ENCODE data around the gene LMX1A.

The LMX1A gene

DNA sequence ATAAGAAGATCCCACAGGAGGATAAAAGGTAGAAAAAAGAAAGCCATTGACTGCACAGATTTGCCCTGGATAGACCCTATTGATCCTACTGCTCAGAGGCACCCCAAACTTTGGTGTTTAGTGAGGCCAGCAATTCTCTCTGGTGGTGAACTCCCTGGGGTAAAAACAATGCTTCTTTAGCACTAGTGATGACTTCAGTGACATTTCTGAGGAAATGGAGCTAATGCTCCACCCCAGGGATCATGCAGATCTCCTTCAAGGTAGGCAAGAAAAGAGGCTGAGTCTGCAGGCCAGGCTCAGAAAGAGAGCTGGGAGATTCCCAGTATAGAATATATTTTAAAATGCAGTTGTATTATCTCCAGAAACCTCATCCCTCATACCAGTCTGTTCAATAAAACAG, 140.3 kb downstream of the LMX1A start:
- no peak for DNase-seq

DNA sequence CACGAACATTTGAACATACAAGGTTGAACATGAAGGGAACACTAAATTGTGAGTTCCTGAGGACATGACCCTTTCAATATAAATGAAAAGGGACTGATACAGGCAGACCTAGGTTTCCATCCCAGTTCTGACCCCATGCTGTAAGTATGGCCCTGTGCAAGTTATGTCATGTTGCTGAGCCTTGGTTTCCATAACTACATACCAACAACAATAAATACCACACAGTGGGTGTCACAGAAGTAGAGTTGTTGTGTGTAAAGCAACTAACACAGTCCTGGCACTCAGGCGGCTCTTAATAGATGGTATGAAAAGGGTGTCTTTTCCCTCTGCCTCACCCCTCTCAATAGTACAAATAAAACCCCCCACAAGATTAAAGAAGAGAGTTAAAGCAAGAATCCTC, 140.8 kb downstream of the LMX1A start:
- DNase-seq, result no peak

DNA sequence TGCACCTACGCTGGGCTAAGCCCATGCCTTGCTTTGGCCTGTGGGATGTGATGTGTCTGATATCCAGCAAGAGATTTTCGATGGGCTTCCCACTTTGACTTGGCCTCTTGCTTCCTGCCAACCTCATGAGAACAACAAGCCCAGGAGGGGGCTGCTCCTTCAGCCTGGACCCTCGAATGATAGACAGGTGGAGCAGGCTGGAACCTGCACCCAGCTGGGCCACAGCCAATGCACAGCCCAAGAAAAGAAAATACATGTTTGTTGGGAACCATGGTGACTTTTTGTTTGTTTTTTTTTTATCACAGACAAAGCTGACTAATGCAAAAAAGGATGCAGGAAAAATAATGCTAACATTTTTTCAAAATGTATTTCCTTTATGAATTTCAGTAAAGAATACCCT, 144.3 kb downstream of the LMX1A start:
- no peak for DNase-seq

DNA sequence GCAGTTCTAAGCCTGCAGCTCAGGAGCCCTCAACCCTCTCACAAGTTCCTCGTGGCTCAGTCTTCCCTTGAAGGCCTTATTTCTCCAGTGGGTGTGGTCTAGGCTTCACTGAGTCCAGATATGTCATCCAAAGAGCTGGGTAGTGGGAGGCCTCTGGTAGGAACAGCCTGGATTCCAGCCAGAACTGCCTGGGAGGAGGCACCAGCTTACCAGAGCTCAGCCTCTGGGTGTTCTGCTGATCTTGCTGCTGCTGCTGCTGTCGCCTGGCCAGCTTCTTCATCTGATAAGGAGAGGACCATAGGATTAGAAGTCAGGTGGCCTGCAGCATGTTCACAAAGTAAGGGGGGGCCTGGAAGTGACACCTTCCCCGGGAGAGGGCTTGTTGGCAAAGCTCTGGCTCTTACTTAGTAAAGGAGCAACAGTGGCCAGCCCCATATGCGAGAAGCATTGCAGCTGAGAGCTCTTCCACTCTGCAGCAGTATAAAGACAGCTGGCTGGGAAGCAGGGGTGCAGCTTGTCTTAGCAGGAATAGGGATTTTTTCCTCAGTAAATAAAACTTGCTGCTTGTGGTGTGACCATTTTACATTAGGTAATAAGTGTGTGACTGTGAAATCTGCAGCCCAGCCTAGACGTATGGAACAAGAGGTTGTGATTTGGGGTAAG, 148.5 kb downstream of the LMX1A start:
- no peak for DNase-seq

DNA sequence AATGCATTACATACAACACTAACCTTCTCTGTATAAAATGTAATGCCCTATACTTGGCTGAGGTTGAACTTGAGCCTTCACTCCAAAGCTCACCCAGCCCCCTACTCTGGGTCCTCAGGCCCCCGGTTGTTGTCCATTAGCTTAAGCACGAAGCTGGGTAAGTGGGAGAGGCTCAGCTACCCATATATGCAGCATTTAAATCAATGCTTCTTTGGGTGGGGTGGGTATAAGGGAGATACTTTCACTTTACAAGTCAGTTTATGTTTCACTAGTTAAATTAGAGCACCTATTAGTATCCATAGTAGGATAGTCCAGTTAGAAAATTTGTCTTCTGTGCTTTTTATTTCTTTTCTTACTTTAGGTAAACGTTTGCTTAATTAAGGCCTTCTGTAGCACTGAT, 151.4 kb downstream of the LMX1A start:
- DNase-seq, result no peak

DNA sequence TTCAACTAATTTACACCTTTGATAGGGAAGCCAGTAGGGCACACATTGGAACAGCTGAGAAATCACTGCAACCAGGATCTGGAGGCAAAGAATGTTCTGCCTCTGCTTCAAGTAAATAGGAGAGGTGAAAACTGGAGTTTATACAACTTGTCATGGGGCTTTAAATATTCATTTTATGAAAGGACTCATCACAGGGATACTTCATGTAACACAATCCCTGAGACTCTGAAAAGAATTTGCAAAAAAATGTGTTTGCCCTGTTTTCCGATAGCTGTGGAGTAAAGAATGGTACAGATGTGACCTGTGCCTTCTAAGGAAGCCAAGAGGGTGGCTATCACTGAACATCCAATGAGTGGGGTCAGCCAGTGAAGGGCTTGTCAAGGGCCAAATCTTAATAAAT, 152.0 kb downstream of the LMX1A start:
- DNase-seq, result no peak

DNA sequence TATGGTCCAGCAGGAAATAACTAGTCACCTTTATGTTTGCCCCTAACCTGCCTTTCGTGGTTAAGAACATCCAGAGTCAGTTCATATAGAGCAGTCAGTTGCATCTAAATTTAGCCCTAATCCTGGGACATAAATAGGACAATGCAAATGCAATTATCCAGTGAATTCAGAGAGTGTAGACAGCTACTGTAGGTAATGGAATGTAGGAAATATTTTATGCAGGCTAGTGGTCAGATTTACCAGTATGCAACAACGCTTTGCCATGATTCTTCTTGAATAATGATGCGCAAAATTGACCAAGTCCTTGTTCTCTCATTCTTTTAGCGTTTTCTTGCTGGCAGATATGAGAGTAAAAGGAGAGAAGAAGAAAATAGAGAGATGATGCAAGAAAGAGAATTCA, 165.4 kb downstream of the LMX1A start:
- no peak for DNase-seq

DNA sequence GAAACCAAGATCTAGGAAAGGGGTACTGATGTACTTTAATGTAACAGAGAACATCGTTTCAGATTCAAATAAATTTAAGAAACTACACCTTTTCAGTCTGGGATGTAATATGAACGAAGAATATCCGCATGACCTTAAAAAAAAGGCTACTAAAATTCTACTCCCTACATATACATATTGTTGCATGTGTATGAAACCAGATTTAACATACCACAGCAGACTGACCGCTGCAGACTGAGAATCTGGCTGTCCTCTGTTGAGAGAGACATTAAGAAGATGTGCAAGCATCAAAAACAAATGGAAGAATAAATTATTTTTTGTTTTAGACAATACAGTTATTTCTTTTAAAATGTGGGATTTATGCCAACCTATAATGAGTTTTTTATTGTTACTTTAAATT, 166.6 kb downstream of the LMX1A start:
- no peak for DNase-seq

DNA sequence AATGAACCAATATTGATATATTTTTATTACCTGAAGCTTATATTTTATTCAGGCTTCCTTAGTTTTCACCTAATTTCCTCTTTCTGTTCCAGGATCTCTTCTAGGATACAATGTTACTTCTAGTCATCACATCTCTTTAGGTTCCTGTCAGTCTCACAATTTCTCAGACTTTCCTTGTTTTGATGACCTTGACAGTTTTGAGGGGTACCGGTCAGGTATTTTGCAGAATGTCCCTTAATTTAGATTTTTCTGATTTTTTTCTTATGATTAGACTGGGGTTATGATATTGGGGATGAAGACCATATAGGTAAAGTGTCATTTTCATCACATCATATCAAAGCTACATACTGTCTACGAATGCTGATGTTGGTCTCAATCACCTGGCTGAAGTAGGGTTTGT, 167.5 kb downstream of the LMX1A start:
- no peak for DNase-seq

DNA sequence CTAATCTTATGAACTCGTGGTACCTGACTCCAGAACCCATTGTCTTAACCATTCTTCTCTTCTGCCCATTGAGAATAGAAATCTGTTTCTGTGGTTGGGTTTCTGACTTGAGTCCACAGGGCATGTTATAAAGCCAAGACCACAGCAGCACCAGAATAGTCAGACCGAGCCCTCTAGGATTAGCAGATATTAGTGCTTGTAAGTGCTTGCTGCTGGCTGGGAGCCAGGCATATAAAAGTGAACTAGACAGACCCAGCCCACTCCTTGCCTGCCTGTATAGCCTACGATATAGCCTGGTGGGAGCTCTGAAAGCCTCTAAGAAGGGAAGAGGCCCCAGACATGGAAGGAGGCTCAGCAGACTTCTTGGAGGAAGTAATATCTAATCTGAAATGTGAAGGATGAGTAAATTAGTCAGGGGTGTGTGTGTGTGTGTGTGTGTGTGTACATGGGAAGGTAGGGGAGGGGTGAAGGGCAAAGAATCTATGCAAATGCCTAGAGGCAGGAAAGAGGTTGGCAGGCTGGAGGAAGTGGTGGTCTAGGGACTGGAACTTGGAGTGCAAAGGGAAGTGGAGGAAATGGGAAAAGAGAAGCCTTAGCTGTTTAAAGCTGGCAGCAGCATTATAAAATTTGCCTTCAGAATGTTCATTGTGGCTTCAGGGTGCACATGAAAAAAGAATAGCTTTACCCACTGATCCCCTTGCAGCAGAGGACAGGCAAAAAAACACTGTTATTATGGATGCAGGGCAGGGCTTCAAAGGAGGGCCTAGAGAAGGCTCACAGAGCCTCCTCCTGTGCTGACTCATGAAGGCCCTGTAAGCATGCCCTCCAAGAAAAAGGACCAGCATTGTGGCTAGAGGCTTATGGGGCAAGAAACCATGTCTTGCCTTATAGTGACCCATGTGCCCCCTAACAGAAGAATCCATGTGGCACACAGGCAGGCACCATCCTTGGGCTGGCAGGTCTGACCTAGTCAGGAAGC, 169.2 kb downstream of the LMX1A start:
- no peak for DNase-seq

DNA sequence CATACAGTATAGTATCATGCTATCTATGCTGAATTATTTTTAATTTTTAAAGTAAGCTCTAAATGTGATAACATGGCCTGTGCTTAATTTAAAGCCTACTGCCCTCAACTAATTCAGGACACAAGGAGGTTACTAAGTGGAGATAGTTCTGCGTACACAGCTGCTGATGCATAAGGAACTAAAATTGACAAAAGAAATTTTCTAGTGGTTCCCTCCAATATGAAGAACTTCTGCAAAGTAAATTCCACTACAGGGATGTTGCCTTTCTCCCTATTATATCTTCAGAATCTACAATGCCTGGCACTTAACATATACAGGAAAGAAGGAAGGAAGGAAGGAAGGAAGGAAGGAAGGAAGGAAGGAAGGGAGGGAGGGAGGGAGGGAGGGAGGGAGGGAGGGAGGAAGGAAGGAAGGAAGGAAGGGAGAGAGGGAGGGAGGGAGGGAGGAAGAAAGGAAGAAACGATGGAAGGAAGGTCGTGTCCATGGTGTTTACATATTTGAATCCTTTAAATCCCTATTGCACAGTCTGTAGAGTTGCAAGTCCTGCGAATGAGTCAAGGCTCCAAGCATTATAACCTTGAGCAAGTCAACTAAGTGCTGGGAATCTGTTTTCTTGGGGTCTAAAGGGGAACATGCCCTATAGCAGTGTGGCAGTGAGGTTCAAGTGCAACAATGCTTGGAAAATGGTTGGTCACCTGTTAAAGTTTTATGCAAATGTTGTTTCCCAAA, 171.2 kb downstream of the LMX1A start:
- no peak for DNase-seq

DNA sequence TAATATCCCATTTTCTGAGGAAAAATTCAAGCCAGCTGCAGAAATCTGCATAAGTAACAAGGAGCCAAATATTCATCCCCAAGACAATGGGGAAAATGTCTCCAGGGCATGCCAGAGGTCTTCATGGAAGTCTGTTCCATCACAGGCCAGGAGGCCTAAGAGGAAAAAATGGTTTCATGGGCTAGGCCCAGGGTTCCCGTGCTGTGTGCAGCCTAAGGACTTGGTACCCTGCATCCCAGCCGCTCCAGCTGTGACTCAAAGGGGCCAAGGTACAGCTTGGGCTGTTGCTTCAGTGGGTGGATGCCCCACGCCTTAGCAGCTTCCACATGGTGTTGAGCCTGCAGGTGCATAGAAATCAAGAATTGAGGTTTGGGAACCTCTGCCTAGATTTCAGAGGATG, 173.5 kb downstream of the LMX1A start:
- no peak for DNase-seq

DNA sequence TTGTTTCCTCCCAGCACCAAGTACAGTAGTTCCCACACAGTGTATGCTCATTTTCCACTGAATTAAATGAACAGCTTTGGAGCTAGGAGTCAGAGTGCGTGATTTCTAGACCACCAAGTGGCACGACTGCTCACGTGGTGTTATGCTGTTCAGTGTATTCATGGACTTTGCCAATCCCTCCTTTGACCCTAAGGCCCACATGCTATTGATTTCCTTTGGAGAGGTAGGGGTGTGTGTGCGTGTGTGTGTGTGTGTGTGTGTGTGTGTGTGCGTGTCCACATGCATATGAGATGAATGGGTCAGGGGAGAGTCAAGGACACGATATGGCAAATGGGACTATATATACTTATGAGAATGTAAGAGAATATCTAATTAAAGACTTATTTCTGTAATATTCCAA, 177.2 kb downstream of the LMX1A start:
- DNase-seq, result no peak

DNA sequence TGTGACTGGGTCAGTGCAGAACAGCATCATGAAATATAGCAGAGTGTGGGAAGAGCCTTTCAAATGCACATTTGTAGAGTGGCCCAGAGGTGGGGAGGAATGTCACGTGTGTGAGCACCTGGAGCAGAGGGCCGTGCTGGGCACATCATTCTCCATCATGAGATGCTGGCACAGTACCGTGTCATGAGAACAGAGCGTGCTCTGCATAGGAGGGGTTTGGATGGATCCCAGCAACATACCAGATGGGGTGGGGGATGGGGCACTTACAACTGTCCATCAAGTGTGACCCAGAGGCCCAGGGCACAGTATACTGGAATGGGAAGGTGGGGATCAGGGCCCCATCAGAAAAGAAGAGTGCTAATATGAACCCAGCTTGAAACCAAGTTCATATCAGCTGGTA, 182.0 kb downstream of the LMX1A start:
- DNase-seq, result no peak

DNA sequence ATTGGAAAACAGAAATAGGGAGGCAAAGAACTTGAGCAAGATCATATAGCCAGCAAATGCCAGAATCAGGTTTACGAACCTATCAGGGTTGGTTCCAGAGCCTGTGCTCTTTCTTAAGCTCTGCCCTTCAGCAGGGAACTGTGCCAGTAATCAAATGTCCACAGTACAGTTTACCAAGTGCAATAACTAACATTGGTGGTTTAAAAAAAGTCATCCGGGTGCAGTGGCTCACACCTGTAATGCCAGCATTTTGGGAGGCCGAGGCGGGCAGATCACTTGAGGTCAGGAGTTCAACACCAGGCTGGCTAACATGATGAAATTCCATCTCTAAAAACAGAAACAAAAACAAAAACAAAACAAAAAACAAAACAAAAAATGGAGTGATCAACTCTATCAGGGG, 182.7 kb downstream of the LMX1A start:
- DNase-seq, result no peak

DNA sequence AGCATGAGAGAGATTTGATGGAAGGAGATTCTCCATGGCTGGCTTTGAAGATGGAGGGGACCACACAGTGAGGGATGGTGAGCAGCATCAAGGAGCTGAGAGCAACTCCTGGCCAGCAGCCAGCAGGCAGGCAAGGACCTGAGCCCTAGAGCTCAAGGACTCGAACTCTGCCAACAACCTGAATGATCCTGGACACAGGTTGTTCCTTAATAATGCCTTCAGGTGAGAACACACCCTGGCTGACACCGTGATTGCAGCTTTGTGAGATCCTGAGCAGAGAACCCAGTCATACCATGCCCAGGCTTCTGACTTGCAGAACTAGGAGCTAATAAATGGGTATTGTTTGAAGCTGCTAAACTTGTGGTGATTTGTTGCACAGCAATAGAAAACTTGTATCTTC, 183.1 kb downstream of the LMX1A start:
- no peak for DNase-seq

DNA sequence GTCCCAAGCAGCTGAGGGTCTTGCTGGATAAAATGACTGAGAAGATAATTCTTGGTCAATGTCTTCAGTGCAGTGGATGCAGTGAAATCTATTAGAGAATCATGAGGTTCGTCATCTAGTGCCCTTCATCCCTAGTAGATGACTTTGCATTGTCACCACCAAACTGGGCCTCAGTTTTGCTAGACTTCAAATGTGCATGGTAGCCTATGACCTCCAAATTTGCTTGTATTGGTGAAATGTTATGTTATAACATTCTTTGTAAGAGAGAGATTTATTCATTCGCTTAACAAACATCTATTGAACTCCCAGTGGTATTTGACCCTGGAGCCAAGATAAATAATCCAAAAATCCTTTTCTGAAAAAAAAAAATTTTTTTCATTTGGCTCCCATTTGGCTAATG, 183.8 kb downstream of the LMX1A start:
- no peak for DNase-seq

DNA sequence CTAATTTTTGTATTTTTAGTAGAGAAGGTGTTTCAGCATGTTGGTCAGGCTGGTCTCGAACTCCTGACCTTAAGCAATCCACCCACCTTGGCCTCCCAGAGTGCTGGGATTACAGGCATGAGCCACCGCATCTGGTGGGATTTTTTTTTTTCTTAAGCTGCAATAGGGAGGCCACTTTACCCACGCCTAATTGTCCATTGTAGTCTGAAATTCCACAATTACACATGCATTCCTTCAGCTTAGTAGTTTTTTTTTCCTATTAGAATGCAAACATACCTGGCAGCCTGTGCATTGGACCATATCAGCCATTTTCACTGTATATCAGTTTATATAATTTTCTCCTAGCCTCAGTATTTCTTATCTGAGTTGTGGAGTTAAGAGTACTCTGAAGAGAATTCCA, 186.8 kb downstream of the LMX1A start:
- DNase-seq, result no peak

DNA sequence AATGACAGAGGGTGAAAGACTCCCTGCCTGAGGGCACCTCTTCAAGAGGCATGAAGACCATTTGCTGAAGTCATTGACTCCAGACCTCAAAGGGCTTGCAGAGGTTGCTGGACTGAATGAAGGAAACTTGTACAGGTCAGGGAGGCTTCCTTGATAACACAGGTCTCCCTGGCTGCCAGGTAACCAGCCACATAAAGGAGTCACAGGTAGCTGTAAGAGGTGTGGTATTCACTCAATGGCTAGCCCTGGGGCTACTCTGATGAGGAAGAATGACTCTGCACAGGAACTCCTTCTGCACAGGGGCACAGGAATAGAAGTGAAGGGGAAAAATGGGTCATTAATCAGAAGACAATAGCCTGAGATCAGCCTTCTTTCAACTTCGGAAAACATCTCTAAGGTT, 187.5 kb downstream of the LMX1A start:
- DNase-seq, result no peak

DNA sequence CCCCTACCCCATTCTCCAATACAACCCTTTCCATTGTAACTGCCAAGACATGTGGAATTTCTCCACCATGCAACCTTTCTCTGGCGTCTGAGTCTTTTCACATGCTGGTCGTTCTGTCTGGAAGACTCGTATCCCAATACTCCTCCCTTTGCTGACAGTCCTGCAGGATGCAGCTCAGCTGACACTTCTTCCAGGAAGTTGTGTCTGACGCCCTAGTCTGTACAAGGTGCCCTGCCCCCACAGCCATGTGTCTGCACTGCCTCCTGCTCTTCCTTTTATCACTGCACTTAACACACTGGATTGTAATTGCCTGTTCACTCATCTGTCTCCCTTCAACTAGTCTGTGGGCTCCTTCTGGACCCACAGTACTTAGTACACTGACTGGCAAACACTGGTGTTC, 188.0 kb downstream of the LMX1A start:
- DNase-seq, result no peak

DNA sequence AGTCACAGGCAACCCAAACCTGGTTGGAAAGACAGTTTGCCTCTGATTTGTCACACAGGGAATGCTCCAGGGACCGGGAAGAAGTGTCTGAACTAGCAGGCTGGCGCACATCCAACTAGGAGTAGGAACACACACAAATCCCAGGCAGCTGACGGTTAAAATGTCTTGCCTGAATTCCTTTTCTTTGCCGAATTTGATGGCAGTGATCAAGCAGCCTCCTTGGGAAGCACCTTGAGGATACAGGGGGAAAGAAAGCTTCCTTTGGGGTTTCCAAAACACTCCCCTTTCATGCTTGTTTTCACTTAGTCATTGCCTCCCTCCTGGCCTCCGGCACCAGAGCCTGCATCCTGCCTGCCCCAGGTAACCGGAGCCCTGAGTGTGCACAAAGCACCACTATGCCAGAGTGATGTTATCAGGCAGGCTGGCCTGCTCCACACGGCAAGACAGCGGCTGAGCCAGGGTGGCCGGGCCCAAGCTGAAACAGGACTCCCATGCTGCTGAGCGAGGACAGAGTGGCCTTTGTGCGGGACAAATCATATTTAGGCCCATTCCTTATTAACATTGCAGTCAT, 193.8 kb downstream of the LMX1A start:
- no peak for DNase-seq

DNA sequence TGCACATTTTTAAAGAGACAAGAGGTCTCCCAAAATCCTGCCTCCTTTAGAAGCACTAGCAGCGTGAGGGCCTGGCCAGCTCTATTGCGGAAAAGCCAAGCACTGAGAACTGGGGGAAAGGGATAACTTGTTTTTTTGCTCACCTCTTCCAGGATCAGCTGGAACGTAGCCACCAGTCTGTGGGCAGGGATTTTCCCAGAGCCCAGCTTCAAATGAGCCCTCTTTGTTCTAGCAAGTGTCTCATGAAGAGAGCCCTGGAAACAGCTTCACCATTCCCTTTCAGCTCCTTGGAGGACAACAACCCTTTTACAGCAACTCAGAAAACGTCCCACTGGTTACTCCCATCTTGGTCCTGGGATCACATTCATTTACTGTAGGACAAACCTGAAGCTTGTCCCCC, 195.4 kb downstream of the LMX1A start:
- DNase-seq, result no peak

DNA sequence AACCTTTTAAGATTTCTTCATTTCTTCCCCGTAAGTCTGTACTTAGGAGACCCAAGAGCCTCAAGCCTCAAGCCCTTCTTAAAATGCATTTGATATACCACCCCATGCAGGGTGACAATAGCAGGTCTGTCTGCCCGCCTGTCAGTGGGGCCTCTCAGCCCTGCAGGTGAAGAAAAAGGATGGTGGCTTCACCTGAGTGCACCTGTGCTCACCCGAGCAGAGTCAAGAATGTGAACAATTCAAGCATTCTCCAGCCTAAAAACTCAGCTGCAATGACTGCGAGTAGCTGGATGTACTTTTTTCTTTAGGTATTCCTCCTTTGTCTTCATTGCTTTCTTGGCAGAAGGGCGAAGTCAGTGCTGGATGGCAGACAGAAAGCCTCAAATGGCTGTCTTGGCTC, 203.3 kb downstream of the LMX1A start:
- DNase-seq, result no peak
